ENCODE results near the gene ZNF276. TPM values are rescaled to one million over a fixed set of nuclear protein-coding genes. Genes with fewer than 3 reads are reported as not detected.

ZNF276 gene
- total RNA-seq, 1 donor from 2014 or later, result 25.4 TPM

GRCh38 chr16:89785523-89786155 lies 64.3 kb downstream of the ZNF276 start:
- Mint-ChIP-seq H3K27me3 (ENCODE audit: unreplicated experiment) (peaks cover 4% of the 10 kb centered on the region), H3K36me3 (ENCODE audit: low read depth, unreplicated experiment) (peaks cover 24% of the 10 kb centered on the region), H3K4me1 (ENCODE audit: unreplicated experiment) (no peaks in the 10 kb centered on the region), H3K9me3 (ENCODE audit: unreplicated experiment) (no peaks in the 10 kb centered on the region), H3K27ac (ENCODE audit: unreplicated experiment) (no peak overlapping the region), H3K4me3 (ENCODE audit: unreplicated experiment) (no peak overlapping the region)
- no peak for DNase-seq (ENCODE audit: low spot score)
- TF ChIP-seq CTCF (IDR thresholded peaks at IDR 0.05; ENCODE audit: unreplicated experiment), result no peak

- Mint-ChIP-seq H3K4me3 (ENCODE audit: unreplicated experiment) (no peak overlapping the region), H3K27me3 (ENCODE audit: unreplicated experiment) (peaks cover 4% of the 10 kb centered on the region), H3K36me3 (ENCODE audit: low read depth, unreplicated experiment) (peaks cover 24% of the 10 kb centered on the region), H3K4me1 (ENCODE audit: unreplicated experiment) (no peaks in the 10 kb centered on the region), H3K27ac (ENCODE audit: unreplicated experiment) (no peak overlapping the region), H3K9me3 (ENCODE audit: unreplicated experiment) (no peaks in the 10 kb centered on the region)
- no peak for DNase-seq (ENCODE audit: low spot score)
- no peak for TF ChIP-seq CTCF (IDR thresholded peaks at IDR 0.05; ENCODE audit: unreplicated experiment)
Observed at GRCh38 chr16:89786474-89787364, 65.4 kb downstream of the ZNF276 start.

GRCh38 chr16:89787365-89787805 lies 66.0 kb downstream of the ZNF276 start:
- Mint-ChIP-seq H3K27me3 (ENCODE audit: unreplicated experiment) (peaks cover 4% of the 10 kb centered on the region), H3K36me3 (ENCODE audit: low read depth, unreplicated experiment) (peaks cover 28% of the 10 kb centered on the region), H3K27ac (ENCODE audit: unreplicated experiment) (no peak overlapping the region), H3K4me3 (ENCODE audit: unreplicated experiment) (no peak overlapping the region), H3K4me1 (ENCODE audit: unreplicated experiment) (no peaks in the 10 kb centered on the region), H3K9me3 (ENCODE audit: unreplicated experiment) (no peaks in the 10 kb centered on the region)
- no peak for DNase-seq (ENCODE audit: low spot score)
- no peak for TF ChIP-seq CTCF (IDR thresholded peaks at IDR 0.05; ENCODE audit: unreplicated experiment)

Other genes with a start within 250 kb of the ZNF276 start
- gene ANKRD11, start 231.0 kb upstream of the ZNF276 start, total RNA-seq (ENCODE audit: unreplicated experiment), result 165 TPM
- 207 TPM for gene SPG7, start 213.1 kb upstream of the ZNF276 start, total RNA-seq (ENCODE audit: unreplicated experiment)
- gene RPL13, start 160.9 kb upstream of the ZNF276 start, total RNA-seq (ENCODE audit: unreplicated experiment), result 2,070 TPM
- 5.5 TPM for gene CPNE7, start 145.8 kb upstream of the ZNF276 start, total RNA-seq (ENCODE audit: unreplicated experiment)
- 118 TPM for gene DPEP1, start 107.9 kb upstream of the ZNF276 start, total RNA-seq (ENCODE audit: unreplicated experiment)
- gene CHMP1A, start 63.8 kb upstream of the ZNF276 start, total RNA-seq (ENCODE audit: unreplicated experiment), result 104 TPM
- gene SPATA33, start 63.7 kb upstream of the ZNF276 start, total RNA-seq (ENCODE audit: unreplicated experiment), result 13.8 TPM
- 83.2 TPM for gene CDK10, start 34.8 kb upstream of the ZNF276 start, total RNA-seq (ENCODE audit: unreplicated experiment)
- gene SPATA2L, start 19.8 kb upstream of the ZNF276 start, total RNA-seq (ENCODE audit: unreplicated experiment), result 7.5 TPM
- 12.2 TPM for gene VPS9D1, start 639 bp upstream of the ZNF276 start, total RNA-seq (ENCODE audit: unreplicated experiment)
- gene FANCA, start 95.1 kb downstream of the ZNF276 start, total RNA-seq (ENCODE audit: unreplicated experiment), result 29.1 TPM
- gene SPIRE2, start 106.9 kb downstream of the ZNF276 start, total RNA-seq (ENCODE audit: unreplicated experiment), result 7.9 TPM
- 210 TPM for gene TCF25, start 152.1 kb downstream of the ZNF276 start, total RNA-seq (ENCODE audit: unreplicated experiment)
- gene MC1R, start 197.3 kb downstream of the ZNF276 start, total RNA-seq (ENCODE audit: unreplicated experiment), result 2.9 TPM
- 95.7 TPM for gene TUBB3, start 201.8 kb downstream of the ZNF276 start, total RNA-seq (ENCODE audit: unreplicated experiment)
- gene DEF8, start 227.2 kb downstream of the ZNF276 start, total RNA-seq (ENCODE audit: unreplicated experiment), result 65.5 TPM